GM19395 (cell line): ENCODE measurements around the gene HGF.
"Not testable (repeated sequence)": the region's sequence is repeated elsewhere in the genome, so short reads cannot be mapped to it uniquely, and the experiment has no call there.

Experiments used
- ATAC-seq: cut with Tn5 transposase; IDR thresholded peaks from one replicate; pipeline ENCODE4 v1.9.1; 2021; ENCODE audit warnings: mild to moderate bottlenecking, moderate library complexity; ENCODE audit not compliant: unreplicated experiment

Gene HGF

DNA sequence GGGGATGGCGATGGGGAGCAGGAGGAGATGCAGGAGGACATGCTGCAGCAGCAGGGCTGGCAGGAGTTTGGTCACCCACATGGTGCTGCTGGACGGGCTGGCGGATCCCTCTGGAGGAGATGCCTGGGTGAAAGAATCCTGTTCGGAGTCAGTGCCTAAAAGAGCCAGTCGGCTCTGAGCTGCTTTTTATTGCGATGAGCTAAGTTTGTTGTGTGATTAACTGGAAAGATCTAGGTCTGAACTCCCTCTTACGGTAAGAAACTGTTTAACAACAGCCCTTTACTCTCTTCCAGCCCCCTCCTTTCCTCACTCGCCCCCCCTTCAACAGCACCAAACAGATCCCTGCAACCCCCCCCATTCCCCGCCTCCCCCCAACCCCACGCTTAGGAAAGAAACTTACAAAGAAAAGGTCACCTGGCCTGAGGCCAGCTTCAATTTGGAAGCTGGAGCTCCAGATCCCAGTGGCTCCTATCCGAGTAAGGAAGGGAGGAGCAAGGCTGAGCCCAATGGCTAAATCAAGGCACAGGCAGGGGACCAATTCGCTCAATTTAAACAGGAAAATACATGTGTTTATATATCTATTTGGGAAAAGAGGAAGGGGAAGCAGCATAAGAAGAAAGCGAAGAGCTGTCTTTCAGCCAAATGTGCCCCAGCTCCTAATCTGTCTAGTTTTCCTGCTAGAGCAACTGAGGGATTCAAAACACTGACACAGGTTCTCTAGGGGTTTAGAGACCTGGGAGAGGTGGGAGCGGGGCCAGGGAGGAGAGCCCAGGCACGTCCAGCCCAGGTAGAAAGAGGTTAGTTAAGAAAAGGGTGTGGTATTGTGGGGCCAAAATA lies at the start of gene HGF:
HGF (minus strand) TSS at position 157 of the 837 bp plus-strand sequence; CDS start at position 81, 76 bp downstream.
- no peak for ATAC-seq

DNA sequence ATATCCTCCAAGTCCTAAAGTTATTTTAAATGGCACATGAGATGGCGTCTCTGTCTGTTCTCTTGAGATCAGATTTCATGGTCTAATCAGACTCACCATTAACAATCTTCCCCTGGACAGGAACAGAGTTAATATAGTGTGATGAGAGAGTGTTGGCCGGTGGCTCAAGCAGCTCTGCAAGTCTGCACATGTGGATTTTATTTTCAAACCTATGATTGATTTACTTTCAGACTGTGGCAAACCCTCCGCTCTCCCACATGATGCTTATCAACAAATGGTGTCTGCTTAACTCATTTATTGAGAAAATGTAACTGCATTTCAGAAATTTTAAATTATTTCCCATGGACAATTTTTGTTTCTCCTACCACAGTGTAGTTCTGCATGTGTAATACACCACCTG lies 46.5 kb upstream of the HGF start:
- ATAC-seq: no peak

DNA sequence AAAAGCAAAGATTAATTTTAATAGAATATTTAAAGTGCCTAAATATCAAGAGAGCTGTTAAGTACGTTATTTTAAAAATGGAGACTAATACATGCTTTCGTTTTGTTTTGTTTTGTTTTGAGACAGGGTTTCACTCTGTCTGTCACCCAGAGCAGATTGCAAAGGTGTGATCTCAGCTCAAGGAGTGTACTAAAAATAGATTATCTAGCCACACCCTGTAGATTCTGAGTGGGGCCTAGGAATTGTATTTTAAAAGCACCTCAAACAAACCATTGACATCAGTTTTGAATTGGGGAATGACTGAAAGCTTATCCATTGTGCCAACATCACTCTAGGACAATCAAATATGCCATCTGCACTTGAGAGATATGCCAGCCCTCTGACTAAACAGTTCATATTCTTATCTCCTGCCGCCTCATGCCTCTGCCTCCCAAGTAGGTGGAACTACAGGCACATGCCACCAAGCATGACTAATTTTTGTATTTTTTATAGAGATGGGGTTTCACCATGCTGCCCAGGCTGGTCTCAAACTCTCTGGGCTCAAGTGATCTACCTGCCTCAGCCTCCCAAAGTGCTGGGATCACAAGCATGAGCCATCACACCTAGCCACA lies 43.1 kb upstream of the HGF start:
- peak; percentile 85 for ATAC-seq

DNA sequence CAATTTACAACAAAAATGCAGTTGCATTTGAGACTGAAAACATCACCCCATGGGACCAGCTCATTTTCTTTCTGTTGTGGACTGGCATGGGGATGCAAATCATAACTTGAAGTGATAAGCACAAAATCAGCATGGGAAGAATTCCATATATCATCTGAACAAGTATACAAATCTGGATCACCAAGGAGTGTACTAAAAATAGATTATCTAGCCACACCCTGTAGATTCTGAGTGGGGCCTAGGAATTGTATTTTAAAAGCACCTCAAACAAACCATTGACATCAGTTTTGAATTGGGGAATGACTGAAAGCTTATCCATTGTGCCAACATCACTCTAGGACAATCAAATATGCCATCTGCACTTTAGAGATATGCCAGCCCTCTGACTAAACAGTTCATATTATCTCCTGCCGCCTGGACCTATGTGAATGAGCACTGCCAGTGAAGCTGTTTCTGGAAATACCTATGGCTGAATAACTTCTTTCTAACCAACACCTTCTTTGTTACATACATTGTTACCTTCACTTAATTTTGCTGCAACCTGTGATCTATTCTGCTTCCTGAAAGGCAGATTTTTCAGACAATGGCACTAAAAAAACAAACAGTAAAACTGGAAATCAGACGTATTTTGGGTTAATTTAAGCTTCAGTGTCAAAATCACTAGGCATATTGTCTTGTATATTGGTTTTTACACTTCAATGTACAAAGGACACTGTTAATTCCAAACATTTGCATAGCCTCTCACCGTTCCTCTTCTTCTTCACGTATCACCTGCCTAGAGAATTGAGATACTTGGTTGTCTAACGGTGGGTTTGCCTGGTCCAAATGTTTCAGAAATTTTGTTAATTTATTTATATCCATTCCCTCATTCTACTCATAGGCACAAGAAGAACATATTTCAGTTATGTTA lies 42.4 kb upstream of the HGF start:
- ATAC-seq: peak; percentile 52

DNA sequence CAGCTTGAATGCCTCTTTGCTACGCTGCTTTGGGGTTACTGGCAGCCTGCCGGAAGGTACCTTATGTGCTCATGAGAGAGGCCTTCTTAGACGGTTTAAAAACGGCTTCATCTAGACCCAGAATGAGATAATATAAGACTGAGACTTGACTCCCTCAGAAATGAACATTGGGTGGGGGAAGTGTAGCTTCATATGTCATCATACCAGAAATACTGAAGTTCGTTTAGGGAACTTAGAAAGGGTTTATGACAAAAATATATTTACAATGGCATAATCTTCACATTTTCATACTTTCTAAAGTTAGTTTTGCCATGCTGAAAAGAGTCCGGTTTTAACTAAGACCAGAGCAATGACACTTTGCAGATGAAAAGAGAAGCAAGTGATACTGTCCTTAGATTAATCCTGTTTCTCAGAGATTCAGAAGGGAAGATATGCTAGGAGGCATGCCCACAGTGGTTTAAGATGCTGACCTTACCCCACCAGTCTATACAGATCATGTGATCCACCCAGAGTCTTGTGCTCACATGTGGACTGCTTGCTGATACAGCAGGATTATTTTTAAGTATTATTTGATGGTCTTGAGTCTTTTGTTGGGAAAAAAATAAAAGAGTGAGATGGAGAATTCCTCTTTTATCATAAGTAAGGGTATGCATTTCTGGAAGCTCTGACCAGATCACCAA lies 40.8 kb upstream of the HGF start:
- ATAC-seq: no peak

DNA sequence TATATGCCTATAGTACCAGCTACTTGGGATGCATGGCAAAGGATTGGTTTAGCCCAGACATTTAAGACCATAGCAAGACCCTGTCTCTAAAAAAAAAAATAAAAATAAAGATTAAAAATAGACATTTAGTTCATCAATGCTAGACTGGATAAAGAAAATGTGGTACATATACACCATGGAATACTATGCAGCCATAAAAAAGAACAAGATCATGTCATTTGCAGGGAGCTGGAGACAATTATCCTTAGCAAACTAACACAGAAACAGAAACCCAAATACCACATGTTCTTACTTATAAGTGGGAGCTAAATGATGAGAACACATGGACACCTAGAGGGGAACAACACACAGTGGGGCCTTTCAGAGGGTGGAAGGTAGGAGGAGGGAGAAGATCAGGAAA lies 38.5 kb upstream of the HGF start:
- ATAC-seq: not testable (repeated sequence)

DNA sequence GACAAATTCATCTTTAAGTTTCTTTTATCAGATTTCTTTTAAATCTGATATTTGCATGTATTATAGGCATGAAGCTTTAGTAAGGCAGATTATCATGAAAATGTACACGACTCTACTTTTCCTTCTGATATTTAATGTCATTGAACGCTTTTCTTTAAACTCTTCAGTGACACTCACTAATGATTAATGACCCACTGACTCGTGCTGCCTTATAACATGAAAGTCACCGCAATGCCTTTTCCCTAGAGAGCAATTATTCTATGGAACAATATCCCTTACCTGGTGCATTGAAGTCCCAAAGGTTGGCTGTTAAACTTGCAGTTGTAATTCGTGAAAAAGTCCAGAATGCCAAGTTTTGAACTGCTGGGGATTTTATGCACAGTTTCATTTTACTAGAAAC lies 33.4 kb upstream of the HGF start:
- ATAC-seq: no peak

DNA sequence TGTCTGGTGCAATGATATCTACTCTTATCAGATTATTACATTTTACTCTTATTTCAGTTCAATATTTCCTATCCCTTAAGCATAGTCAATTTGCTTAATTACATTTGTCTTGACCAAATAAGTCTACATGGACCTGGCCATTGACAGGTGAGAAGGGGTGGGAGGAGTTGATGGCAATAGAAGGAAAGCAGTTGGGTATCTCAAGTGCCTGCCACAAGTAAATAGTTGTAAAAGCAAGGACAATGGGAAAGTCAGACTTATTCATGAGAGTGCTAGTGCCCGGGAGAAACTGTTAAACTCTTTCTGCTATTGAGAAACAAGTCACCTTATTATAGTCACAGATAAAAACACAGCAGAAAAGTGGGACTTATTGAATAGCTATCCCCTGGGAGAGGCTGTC lies 32.4 kb upstream of the HGF start:
- ATAC-seq: no peak

DNA sequence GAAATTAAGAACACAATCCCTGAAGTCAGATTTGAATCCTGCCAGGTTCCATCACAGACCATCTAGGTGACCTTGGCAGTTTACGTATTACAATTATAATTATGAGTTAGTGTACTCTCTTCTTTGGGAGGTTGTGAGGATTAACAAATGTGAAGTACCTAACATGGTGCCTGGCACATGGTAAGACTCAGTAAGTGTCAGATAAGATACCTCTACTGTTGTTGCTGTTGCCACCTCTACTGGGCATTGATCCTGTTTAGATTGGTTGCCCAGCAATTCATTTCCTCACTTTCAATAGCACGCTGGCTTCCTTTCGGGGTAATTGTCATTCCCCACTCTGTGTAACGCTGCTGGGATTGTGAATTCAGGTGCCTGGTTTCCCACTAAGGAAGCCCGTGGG lies 31.7 kb upstream of the HGF start:
- no peak for ATAC-seq

DNA sequence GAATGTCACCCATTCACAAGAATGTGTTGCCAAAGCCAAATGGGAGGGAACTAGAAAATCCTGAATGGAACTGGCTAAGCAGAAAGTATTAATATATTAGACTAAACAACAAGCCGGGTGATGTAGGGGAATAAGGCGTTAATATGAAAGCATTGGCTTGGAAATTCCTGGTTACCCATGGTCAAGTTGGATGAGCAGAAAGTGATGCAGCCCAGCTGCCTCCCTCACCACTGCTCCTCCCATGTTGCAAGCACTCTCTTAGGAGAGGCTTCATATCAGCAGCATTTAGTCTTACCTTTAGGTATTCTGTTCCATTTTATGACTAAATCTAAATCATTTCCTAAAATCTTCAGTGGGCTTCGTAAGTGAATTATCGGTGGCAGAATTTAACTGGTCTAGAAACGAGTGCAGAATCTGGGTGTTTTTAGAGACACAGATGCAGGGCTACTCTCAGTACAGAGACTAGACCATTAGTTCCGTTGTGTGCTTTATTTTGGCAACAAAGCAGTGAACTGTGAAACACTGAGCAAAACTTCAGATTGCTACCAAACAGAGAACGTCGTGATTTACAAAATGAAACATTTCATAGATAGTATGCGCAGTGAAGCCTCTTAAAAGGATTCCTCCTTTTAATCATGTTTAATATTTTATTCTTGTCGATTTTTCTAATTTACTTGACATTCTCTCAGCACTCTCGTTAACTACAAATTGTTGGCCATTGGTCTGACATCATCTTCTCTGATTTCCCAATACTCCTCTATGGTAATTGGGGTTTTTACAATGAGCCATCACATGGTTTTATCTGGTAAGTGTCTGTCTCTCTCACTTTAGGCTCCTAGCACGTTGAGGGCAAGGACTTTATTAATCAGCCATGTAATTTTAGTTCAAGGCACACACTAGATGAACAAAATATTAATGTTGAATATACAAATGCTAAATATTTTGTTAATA lies 22.0 kb upstream of the HGF start:
- ATAC-seq: no peak

DNA sequence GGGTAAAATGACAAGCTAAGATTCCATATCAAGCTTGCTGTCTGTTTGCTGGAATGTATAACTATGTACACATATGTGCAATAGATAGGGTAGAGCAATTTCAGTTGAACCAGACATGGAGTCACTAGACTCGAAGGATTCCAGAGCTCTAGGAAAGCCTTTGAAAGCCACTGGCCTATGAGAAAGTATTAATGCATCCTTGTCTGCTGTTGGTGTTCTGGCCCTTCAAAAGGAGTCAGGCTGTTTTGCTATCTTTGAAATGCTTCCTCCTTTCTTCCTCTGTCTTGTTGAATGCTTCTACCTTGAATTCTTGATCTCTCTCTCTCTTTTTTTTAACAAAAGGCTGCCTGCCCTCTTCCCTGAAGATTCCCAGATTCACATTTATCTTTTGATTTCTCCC lies 20.8 kb upstream of the HGF start:
- no peak for ATAC-seq

DNA sequence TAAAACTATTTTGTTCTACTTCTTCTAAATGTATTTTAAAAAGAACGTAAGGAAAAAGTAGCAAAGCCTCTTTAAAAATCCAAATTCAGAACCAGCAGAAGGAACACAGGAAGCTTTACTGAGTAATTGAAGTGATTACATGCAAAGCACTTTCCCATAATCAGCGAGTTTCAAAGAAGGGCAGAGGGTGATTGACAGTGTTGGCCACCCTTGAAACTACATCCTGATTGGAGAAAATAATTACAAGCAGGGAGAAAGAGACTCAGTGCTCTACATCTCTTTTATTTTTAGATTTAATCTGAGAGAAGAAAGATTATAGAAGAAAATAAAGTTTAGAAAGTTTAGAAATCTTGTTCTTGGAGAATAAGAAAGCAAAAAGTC lies 20.3 kb upstream of the HGF start:
- no peak for ATAC-seq

DNA sequence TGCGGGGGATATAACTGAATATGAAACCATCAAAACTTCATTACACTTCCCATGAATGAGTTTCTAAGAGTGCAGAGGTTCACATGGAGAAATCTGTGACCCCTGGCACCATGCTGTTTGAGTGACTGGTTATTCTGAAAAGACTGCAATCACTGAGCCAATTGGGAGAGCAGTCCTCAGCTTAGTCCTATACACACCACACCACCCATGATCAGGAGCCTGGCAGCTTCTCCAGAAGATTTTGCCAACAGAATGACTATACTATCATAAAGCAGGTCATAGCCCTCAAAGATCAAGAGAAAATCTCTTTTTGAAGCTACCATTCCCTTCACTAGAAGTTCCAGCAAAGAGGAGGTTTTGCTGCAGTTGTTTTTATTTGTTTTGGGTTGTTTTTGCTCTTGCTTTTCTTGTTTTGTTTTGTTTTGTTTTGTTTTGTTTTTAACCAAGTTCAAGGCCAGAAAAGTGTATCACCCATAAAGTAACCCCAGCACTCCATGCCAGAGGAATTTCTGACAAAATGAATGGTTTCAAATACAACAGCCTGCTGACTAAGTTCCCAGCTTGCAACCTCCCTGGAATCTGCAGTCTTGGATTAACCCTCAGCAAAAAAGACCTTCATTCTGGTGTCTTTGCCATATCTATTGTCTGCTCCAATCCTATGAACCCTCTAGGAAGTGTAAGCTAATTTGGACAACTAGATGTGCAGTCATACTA lies 19.7 kb upstream of the HGF start:
- ATAC-seq: no peak

DNA sequence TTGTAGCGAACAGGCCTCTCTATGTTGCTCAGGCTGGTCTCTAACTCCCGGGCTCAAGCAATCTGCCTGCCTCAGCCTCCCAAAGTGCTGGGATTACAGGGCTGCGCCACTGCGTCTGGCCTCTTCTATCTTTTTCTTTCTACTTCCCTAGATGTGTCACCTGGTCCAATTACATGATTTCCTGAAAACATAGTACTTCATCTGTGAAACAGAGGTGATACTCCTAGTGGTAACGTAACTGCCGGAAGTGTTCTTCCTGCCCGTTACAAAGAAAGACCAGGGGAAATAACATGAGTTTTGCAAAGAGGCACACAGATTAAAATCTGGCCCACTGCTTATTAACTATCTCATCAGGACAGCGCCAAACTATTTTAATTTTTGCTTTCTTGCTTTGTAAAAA lies 18.4 kb upstream of the HGF start:
- ATAC-seq: no peak

DNA sequence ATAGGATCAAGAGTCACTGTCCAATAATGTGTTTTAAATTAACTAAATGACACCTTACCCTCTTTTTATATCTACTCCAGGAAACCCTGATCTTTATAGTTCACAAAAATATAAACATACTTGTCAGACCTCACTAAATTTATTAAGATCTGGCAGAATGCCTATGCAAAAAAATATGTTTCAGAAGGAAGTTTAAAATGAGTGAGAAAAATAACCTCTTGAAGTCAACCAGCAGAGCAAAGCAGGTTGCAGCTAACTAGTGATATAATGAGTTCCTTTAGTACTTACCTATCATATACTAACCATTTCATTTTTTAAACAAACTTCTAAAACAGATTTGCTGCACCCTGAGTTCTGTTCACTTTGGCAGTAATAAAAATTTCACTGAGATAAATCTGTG lies 14.0 kb upstream of the HGF start:
- ATAC-seq: no peak

DNA sequence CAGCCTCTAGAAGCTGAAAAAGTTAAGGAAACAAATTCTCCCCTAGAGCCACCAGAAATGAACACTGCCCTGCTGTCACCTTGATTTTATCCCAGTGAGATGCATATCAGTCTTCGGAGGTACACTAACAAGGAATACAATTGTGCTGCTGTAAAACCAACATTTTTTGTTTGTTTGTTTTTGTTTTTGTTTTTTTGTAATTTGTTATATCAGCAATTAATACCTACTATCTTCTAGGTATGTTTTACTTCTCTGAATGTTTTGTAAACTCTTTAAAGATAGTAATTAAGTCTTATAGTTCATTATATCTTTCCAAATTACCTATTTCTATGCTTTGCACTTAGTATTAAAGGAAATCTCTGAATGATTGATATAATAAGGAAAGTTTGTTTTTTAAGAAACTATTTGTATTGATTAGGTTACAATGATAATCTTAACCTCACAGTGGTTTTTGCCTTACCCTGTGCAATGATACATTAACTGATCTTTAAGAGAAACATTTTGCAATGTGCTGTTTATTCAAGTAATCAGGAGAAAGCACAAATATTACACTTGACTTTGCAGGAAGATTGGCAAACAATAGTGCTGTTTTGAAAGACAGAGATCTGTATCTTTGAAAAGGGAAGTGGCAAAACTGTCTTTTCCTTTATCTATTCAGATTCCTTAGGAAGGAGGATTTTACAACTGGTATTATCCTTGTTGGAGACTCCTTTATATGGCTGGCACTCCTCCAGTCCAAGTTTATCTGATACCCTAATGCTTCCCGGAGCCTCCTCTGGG lies 11.3 kb upstream of the HGF start:
- no peak for ATAC-seq

DNA sequence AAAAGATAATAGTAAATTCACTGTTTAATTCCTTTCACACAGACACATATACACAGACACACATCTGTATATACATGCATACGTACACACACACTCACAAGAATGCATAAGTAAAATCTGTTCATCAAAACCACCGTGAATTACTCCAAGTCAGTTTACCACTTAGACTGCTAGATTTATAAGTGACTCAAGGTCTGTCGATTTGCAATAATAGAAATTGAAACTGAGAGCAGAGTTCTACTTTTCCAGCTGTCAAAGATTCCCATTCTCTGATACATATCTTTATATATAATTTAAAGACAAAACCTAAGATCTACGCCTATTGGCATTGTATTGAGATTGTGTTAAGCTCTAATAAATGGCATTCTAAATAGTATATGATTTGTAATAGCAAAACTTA lies 9.9 kb upstream of the HGF start:
- ATAC-seq: no peak

DNA sequence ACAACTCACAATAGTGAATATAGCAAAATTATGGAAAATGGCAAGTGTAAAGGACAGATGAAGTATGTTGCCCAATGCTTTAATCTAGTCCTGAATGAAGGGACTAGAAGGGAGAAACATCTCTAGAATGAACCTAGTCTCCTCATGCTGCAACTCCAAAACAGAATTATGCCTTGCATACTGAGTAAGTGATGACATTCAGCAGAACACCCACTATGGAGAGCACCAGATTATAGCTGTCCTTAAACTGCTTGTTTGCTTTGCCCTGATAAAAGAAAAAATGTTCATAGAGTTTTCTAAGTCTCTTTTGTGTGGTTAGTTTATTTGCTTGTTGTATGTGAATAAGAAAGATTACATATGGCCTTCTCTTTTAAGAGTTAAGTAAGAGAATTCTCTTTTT lies 7.8 kb upstream of the HGF start:
- ATAC-seq: no peak
